Glomerular endothelial cell (primary cell): ENCODE data around the gene HDC. TPM values are rescaled to one million over a fixed set of nuclear protein-coding genes. Genes with fewer than 3 reads are reported as not detected.

Source experiments
- DNase-seq: peaks from one replicate; pipeline ENCODE4 v3.0.0-alpha.2; 2011; ENCODE audit warnings: low read depth, low spot score; ENCODE audit errors: extremely low read depth
- total RNA-seq: library from RNA; depleted of rRNA; stranded (reverse); fragments of >200 nt; gene quantifications from 2 replicates; pipeline ENCODE4 v1.2.3, GENCODE V29; 2015

Gene HDC
- total RNA-seq, 1 donor from 2014 or later: not detected

DNA sequence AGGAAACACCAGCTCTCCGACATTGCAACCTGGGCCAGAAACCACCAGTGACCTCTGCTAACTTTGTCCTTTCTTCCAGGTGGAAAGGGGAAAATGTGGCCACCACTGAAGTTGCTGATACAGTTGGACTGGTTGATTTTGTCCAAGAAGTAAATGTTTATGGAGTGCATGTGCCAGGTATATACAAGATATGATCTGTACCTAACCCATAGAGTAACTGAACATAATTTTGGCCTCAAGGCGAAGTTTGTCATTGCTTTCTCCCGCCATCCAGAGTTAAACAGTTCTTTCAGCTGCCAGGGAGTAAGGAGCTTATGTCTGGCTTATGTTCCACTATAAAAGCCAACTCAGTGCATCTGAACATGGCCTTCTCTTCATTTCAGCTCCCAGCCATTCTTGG, 36.7 kb downstream of the HDC start:
- no peak for DNase-seq

DNA sequence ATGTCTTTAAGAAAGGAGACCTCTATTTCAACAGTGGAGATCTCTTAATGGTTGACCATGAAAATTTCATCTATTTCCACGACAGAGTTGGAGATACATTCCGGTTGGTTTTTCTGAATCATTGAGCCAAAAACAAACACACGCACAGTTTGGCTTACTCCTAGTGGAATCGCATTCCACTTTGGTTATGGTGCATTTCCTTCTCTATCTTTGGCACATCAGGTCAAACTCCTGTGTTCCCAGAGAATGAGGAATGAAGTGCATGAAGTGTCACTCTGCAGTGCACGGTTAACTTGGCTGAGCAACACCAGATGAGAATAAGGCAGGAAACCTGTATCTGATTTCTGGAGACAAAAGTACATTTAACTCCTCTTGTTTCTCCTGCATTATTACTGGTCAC, 38.5 kb downstream of the HDC start:
- DNase-seq: no peak

DNA sequence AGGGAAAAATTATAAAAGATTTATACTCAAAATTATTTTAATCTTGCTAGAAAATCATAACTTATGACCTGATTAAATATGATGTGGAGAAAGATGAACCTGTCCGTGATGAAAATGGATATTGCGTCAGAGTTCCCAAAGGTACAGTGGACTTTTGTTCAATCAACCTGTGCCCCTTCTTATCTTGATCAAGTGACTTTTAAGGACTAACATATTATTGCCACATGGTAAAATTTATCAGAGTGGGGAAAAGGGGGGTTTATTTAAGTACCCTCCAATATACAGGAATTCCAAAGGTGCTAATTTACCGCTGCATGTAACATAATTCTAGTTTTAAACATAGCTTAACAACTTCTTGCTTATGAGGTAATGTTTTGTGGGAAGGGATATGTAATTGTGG, 39.6 kb downstream of the HDC start:
- DNase-seq: no peak

DNA sequence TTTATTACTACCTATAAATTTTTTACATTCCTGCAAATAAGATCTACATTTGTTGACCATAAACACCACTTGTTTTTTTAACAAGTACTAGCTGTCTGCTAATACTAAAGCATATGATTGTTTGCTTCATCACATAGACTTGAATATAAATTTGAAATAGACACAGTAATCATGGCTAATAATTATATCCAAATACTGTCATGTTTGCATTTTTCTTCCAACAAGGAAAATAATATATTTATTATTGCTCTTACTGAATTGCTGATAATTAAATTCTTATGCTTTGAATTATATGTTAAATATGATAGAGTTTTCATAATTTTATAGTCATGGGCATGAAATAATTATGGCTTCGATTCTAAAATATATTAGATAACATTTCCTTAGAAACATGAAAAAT, 40.5 kb downstream of the HDC start:
- DNase-seq: no peak

DNA sequence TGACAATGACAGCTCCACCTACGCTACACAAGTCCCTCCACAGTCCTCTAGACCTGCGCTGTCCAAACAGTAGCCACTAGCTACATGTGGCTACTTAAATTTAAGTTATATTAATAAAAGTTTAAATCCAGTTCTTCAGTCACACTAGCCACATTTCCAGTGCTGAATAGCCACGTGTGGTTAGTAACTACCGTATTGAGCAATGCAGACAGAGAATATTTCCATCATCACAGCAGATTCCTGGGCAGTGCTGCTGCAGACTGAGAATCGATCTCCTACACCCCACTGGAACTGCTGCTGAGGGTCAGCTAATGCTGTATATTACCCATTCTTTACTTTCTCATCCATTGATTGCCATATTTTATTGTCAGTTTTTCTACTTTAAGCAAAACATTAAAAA, 40.9 kb downstream of the HDC start:
- DNase-seq: no peak

DNA sequence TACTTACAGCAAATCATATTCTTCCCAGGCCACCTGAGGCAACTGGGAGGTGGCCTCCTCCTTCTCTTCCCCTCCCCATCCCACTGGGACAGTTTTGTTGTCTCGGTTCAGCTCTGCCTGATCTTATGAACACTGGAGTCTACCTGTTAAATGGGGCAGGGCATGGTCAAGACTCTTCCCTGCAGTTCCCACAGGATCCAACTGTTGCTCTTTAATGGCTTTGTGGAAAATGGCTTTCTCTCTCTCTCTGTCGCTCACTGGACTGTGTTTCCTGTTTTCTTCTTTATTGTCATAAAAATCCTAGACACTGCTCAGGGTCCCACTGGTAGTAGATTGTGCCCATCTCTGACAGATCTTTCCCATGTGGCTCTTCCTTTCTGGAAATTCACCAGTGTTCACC, 43.3 kb downstream of the HDC start:
- DNase-seq: no peak

DNA sequence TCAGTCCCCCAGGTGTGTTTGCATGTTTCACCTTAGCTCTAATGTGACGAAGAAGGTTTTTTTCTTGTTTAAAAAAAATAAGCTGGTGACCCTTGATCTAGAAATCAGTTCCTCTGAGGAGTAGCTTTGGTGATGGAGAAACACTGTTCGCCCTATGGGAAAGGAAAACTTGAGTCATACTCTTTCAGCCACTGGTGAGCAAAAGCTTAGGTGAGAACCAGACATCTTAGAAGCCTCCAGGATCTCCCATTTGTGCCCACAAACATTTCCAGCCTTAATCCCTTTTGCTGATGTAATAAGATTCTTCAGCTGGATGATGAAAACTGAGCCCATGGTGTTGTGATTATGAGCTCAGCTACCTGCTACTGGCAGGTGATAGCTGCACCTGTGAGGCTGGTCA, 45.7 kb downstream of the HDC start:
- DNase-seq: no peak

DNA sequence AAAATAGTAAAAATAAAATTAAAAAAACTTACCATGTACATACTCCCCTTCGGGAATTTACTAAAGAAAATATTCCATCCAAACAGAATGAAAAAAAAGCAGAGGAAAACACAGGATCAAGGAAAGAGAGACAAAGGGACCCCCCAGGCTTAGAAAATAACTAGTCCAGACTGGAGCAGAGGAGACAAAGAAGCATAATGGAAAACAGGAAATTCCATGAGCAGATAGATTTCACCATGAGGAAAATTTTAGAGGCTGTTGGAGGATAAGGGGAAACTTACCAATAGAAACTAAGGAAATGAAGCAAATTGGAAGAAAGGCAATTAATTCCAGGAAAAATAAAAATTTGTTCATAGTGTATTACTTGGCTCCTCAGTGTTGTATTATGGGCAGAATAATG, 46.8 kb downstream of the HDC start:
- no peak for DNase-seq

DNA sequence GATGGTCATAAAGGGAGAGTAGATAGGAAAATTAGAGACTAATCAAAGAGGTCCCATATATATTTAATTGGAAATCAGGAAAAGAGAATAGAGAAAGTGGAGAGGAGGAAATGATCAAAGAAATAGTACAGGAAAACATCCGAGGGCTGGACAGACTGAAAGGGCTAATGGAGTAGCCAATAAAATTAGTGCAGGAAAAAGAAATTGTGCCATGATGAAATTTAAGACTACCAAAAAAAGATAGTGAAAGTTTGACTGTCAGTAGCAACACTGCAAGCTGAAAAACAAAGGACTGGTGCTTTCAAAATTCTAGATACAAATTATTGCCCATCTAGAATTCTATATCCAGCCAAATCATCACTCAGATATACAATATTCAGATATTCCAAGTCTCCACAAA, 47.2 kb downstream of the HDC start:
- no peak for DNase-seq

DNA sequence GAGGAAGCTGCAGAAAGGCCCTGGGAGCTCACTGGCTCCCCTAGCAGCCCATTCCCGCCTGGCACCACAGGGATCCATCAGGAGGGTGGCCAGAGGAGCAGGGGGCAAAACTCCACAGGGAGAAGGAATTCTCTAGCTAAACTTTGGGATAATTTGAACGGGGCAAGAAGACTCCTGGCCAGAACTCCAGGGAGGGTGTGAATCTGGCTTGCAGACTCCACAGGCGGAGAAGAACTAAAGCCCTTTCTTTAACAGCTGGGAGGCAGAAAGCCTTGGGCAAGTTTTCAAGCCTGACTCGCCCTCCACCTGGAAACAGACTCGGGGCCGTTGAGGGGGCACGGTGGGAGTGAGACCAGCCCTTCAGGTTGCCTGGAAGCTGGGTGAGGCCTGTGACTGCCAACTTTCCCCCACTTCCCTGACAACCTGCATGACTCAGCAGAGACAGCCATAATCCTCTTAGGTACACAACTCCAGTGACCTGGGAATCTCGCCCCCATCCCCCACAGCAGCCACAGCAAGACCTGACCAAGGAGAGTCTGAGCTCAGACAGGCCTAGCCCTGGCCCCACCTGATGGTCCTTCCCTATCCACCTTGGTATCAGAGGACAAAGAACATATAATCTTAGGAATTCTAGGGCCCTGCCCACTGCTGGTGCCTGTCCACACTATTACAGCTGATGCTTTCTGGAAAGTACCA, 54.9 kb downstream of the HDC start:
- DNase-seq: no peak

DNA sequence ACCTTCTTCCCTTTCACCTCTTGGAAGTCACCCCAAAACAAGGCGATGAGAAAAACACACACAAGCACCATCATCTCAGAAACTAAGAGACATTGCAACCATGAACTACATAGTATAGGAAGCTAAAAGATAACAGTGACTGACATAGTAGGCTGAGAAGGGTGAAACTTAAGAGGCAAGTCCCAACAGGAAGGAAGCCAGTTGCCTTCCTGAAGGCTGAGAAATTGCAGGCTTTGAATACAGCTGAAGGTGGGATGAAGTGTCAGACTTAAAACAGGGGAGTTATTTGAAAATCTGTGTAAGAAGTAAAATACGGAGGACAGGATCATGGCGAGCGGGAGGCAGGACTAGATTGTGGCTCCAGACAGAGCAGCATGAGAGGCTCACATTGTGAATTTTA, 55.7 kb downstream of the HDC start:
- DNase-seq: no peak

DNA sequence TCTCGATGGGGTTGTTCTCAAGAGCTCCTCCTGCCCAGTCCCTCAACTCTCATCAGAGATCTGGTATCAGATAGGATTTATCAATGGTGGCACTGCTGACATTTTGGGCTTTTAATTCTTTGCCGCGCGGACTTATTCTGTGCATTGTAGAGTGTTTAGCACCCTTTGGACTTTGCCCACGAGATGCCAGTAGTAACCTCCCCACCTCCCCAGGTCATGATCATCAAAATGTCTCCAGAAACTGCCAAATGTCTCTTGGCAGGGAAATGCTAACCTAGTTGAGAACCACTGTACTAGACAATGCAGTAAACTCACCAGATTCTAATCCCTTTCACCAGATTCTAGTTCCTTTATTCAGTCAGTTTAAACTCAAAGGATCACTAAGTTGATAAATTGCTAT, 59.5 kb downstream of the HDC start:
- no peak for DNase-seq

DNA sequence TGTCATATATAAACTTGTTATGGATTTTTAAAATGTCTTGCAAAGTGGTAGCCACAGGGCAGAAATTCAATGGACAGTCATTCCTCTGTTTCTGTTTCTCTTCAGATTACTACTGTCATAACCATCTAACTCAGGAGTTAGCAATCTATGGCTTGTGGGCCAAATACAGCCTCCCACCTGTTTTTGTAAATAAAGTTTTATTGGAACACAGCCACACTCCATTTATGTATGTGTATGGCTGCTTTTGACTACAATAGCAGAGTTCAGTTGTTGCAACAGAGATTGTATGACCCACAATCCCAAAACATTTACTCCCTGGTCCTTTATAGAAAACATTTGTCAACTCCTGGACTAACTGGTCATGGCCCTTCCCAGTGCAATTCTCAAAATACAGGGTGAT, 63.5 kb downstream of the HDC start:
- no peak for DNase-seq

DNA sequence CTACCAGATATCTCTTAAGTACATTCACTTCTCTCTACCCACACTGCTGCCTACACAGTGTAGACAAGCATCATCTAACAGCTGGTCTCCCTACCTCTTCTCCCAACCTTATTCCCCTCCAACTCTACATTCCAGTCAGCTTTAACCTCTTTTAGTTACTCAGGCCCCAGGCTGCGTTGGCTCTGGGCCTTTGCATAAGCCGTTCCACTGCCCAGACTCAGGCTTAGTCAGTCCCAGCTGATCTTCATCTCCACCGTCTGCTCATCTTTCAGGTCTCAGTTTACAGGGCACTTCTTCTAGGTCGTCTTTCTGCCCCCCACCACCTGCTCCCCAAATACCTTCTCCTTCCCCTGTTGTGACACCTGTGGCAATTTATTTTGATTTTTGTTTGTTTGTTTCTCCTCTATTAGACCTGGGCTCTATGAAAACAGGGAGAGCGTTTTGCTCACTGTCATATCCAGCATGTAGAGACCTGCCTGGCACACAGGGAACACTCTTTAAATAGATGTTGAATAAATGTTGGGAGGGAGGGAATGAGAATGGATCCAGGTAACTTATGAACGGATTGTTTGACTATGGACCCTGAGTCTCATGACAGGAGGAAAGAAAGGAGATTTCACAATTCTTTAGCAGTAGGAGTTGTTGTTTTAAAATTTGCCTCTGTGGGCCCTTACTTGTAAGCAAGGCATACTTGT, 72.5 kb downstream of the HDC start:
- DNase-seq: no peak

DNA sequence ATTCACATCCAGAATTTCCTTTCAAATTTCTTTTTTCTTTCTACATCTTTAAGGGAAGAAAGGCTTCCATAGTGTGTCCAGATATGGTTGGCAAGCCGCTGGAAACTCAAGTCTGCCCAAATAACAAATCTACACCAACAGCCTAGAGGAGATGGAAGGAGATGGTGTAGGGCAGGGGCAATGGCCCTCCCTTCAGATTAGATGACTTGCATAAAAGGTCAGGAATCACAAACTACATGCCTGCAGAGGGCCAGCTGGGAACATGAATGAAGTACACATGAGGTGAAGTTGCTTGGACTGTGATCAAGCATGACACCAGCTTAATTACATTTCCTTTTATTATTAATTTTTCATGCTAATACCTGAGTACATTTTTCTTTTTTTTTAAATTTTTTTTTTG, 73.4 kb downstream of the HDC start:
- no peak for DNase-seq

Other genes starting within 250 kb of the HDC start
- gene ATP8B4, start 146.5 kb downstream of the HDC start, total RNA-seq: not detected in 2 replicates
- gene SLC27A2, start 83.5 kb downstream of the HDC start, total RNA-seq: 0.06 TPM in 1 of 2 replicates, not detected in the other
- 41.8 and 44.2 TPM in 2 replicates for gene GABPB1, start 89.5 kb upstream of the HDC start, total RNA-seq
- gene USP8, start 158.7 kb upstream of the HDC start, total RNA-seq: 29.5 and 33.3 TPM in 2 replicates